ENCODE data around the gene EXOSC5.

The EXOSC5 gene

DNA sequence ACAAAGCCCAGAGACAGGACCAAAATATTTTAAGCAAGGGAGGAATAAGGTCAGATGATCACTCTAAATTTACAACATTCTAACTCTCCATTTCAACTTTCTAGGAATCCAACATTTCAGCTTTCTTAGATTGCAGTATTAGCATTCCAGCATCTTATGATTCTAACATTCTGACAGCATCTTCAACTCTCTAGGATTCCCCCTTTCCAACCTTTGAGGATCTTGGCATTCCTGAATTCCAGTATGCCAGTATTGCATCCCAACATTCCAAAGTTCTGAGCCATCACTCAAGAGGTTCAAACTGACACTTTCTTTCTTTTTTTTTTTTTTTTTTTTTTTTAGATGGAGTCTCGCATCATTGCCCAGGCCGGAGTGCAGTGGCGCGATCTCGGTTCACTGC, 57.2 kb downstream of the EXOSC5 start:
- no peak for DNase-seq
